ENCODE results near the gene S100A1.
A peak's percentile ranks its signal among the peaks of the same experiment; 100 is the strongest.
"Not testable (repeated sequence)": the region's sequence is repeated elsewhere in the genome, so short reads cannot be mapped to it uniquely, and the experiment has no call there.

The S100A1 gene

GRCh38 chr1:153627715-153628626 lies at the start of gene S100A1:
Gene S100A1, plus strand, starts transcription at chr1:153628434. Its CDS starts 2,088 bp downstream, at chr1:153630522.
- peak; percentile 16 for TF ChIP-seq CTCF (conservative IDR thresholded peaks at IDR 0.05; ENCODE audit: low read depth)

DNA sequence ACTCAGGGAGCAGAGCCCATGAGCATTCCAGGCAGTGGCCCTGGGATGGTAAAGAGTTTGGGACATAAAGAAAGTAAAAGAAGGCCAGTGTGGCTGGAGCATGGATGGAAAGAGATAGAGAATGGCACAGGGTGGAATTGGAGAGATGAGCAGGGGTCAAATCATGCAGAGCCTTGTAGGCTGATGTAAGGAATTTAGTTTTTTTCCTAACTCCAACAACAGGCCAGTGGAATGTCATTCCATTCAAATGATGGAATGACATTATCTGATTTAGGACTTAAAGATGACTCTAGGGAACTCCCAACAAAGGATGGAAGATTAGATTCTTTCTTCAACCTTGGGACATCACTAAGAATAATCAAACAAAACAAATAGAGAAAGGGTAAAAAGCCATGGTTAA lies 49.7 kb upstream of the S100A1 start:
- no peak overlapping the region for H3K27ac ChIP-seq
- POLR2A ChIA-PET (ENCODE audit: low non-redundant PET) = no interaction called here
- CTCF ChIA-PET = interaction anchor here (0.5 to 0.9 kb wide), 2 partner anchors 67 to 113 kb away, joined by 3 to 7 read pairs; no protein-coding TSS in a partner anchor
- TF ChIP-seq CTCF (conservative IDR thresholded peaks at IDR 0.05; ENCODE audit: low read depth) = no peak
- DNase-seq (ENCODE audit: low spot score) = no peak

More at GRCh38 chr1:153627715-153628626, at the start of gene S100A1:
- ChIA-PET POLR2A (ENCODE audit: low non-redundant PET) (interaction anchor here (1.4 to 5.5 kb wide), 2 partner anchors 14 to 56 kb away, joined by 4 to 56 read pairs; partner anchors contain the start of genes S100A14 and S100A16), CTCF (interaction anchor here (0.5 to 1.9 kb wide), 11 partner anchors 9 to 913 kb away, joined by 3 to 12 read pairs (median 4); partner anchors contain the start of gene S100A14)
- no peak for DNase-seq (ENCODE audit: low spot score)
- H3K27ac ChIP-seq = peak within 1 kb of the TSS; percentile 94

- POLR2A ChIA-PET (ENCODE audit: low non-redundant PET) = no interaction called here
- H3K27ac ChIP-seq = no peak overlapping the region
- no peak for DNase-seq (ENCODE audit: low spot score)
- CTCF ChIA-PET = interaction anchor here (0.5 to 0.9 kb wide), 2 partner anchors 68 to 113 kb away, joined by 3 to 7 read pairs; no protein-coding TSS in a partner anchor
- no peak for TF ChIP-seq CTCF (conservative IDR thresholded peaks at IDR 0.05; ENCODE audit: low read depth)
These were observed 49.3 kb upstream of the S100A1 start for GRCh38 chr1:153578936-153579335.

GRCh38 chr1:153582836-153583235 lies 45.4 kb upstream of the S100A1 start:
- CTCF ChIA-PET; DNase-seq (ENCODE audit: low spot score); POLR2A ChIA-PET (ENCODE audit: low non-redundant PET); H3K27ac ChIP-seq: not testable (repeated sequence)

GRCh38 chr1:153583514-153583913 lies 44.7 kb upstream of the S100A1 start:
- DNase-seq (ENCODE audit: low spot score); H3K27ac ChIP-seq; CTCF ChIA-PET: not testable (repeated sequence)
- POLR2A ChIA-PET (ENCODE audit: low non-redundant PET) = interaction anchor here (0.7 kb wide), 1 partner anchor 35 kb away, joined by 3 read pairs; no protein-coding TSS in a partner anchor

DNA sequence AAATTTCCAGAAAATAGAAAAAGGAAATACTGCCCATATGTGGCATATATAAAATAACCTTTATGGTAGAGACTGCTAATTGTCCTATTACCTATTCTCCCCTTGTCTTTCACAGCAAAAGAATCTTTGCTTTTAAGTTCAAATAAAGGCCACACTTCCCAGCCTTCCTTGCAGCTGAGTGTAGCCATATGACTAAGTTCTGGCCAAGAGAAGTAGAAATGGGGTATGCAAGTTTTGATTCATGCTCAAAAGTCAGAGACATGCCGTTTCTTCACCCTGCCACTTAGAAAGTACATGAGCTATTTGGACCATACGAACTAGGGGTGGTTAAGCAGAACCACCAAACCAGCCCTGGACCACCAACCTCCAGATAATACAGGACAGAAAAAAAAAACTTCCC lies 44.3 kb upstream of the S100A1 start:
- TF ChIP-seq CTCF (conservative IDR thresholded peaks at IDR 0.05; ENCODE audit: low read depth) = no peak
- no peak for DNase-seq (ENCODE audit: low spot score)
- ChIA-PET CTCF (no interaction called here), POLR2A (ENCODE audit: low non-redundant PET) (interaction anchor here (0.7 kb wide), 1 partner anchor 34 kb away, joined by 3 read pairs; no protein-coding TSS in a partner anchor)
- H3K27ac ChIP-seq = no peak overlapping the region

- no peak for TF ChIP-seq CTCF (conservative IDR thresholded peaks at IDR 0.05; ENCODE audit: low read depth)
- CTCF ChIA-PET = interaction anchor here (0.7 to 0.9 kb wide), 2 partner anchors 13 to 74 kb away, joined by 3 to 4 read pairs; no protein-coding TSS in a partner anchor
- POLR2A ChIA-PET (ENCODE audit: low non-redundant PET) = interaction anchor here (1.3 kb wide), 1 partner anchor 49 kb away, joined by 3 read pairs; the partner anchor contains the start of gene CHTOP
- H3K27ac ChIP-seq = no peak overlapping the region
- DNase-seq (ENCODE audit: low spot score) = no peak
These were observed 43.2 kb upstream of the S100A1 start for GRCh38 chr1:153585006-153585405.
